Endothelial cell of umbilical vein (primary cell): ENCODE measurements around the gene PASK. TPM values are rescaled to one million over a fixed set of nuclear protein-coding genes. Genes with fewer than 3 reads are reported as not detected.
A peak's percentile ranks its signal among the peaks of the same experiment; 100 is the strongest.

ENCODE experiments used
- BruUV-seq: library from RNA; stranded (reverse); fragments of 400-500 nt; replicated peaks from 2 replicates; lab custom pipeline; 2021; lab: Mats Ljungman, UMichigan
- CTCF ChIA-PET: fragments of 300-600, 350-600 bp; sonication (Branson Sonifier 250); formaldehyde crosslinking; loops from one replicate; lab custom pipeline; 2021; ENCODE audit warnings: antibody characterized with exemption, inconsistent platforms; lab: Charles Lee
- POLR2A ChIA-PET: fragments of 300-600, 350-600 bp; sonication (Branson Sonifier 250); formaldehyde crosslinking; loops from one replicate; lab custom pipeline; 2021; ENCODE audit warnings: antibody characterized with exemption, inconsistent platforms; lab: Charles Lee
- DNase-seq: peaks from one replicate; pipeline ENCODE4 v3.0.0-alpha.2; 2011; ENCODE audit warnings: low read depth, low spot score
- FAIRE-seq: peaks from 2 replicates; lab custom pipeline; 2011; peaks lifted over from hg19 to GRCh38; lab: Jason Lieb, UNC
- H2AFZ ChIP-seq: 2 replicates; pipeline ENCODE4 v1.6.0; 2012; ENCODE audit warnings: low read depth, low read length, control low read depth, inconsistent platforms
- H3K27ac ChIP-seq: 2 replicates; pipeline ENCODE4 v1.5.1; 2011; ENCODE audit warnings: low read depth, mild to moderate bottlenecking, control low read depth, low read length, moderate library complexity; ENCODE audit not compliant: insufficient read depth
- H3K27me3 ChIP-seq, 2 experiments: 2 replicates each; pipeline versions ENCODE4 v1.6.0 to v1.6.1; 2011; ENCODE audit warnings: low read length in 2 of 2, mixed read lengths in 1 of 2; ENCODE audit not compliant: control insufficient read depth in 2 of 2, insufficient read depth in 2 of 2
- H3K36me3 ChIP-seq, 2 experiments: 2 replicates in 1 of 2; 3 replicates in 1 of 2; pipeline ENCODE4 v1.5.1; 2011; ENCODE audit warnings: low read length in 2 of 2, mild to moderate bottlenecking in 1 of 2, moderate library complexity in 1 of 2; ENCODE audit not compliant: control insufficient read depth in 2 of 2, insufficient read depth in 2 of 2; ENCODE audit errors: extremely low read depth in 1 of 2
- H3K4me1 ChIP-seq: 3 replicates; pipeline ENCODE4 v1.5.1; 2011; ENCODE audit warnings: mild to moderate bottlenecking, low read length; ENCODE audit not compliant: control insufficient read depth, insufficient read depth; ENCODE audit errors: extremely low read depth
- H3K4me2 ChIP-seq: 2 replicates; pipeline ENCODE4 v1.6.1; 2011; ENCODE audit warnings: low read length, control low read depth, mixed read lengths; ENCODE audit not compliant: insufficient read depth
- H3K4me3 ChIP-seq, 3 experiments: fragments of 200-600 bp in 1 of 3; sonication (generic), shearing (Covaris generic) in 1 of 3; replicated peaks in 1 of 3; 2 replicates each; pipeline ENCODE4 v1.5.1; 2011 to 2016; ENCODE audit warnings: control low read depth in 3 of 3, low read length in 3 of 3, mild to moderate bottlenecking in 2 of 3, inconsistent platforms in 1 of 3, low read depth in 1 of 3, moderate library complexity in 1 of 3; ENCODE audit not compliant: insufficient read depth in 1 of 3
- H3K79me2 ChIP-seq: 2 replicates; pipeline ENCODE4 v1.6.0; 2012; ENCODE audit warnings: low read length, inconsistent platforms; ENCODE audit not compliant: control insufficient read depth, insufficient read depth
- H3K9ac ChIP-seq: replicated peaks from 2 replicates; pipeline ENCODE3; 2011; ENCODE audit warnings: low read length, control low read depth; ENCODE audit not compliant: insufficient read depth; ENCODE audit errors: extremely low read depth
- H3K9me1 ChIP-seq: replicated peaks from 3 replicates; pipeline ENCODE4 v1.6.0; 2011; ENCODE audit warnings: mild to moderate bottlenecking, low read length; ENCODE audit not compliant: control insufficient read depth, insufficient read depth; ENCODE audit errors: extremely low read depth
- H3K9me3 ChIP-seq: replicated peaks from 2 replicates; pipeline ENCODE4 v1.5.1; 2012; ENCODE audit warnings: low read length, inconsistent platforms; ENCODE audit not compliant: control insufficient read depth, insufficient read depth
- H4K20me1 ChIP-seq: replicated peaks from 2 replicates; pipeline ENCODE3; 2011; ENCODE audit warnings: mild to moderate bottlenecking, low read length; ENCODE audit not compliant: control insufficient read depth, insufficient read depth; ENCODE audit errors: extremely low read depth
- CTCF ChIP-seq, 2 donors: IDR thresholded peaks; 1 replicate in 1 of 2; 2 replicates in 1 of 2; pipeline ENCODE4 v1.5.1; 2011; ENCODE audit warnings: low read length in 2 of 2, mild to moderate bottlenecking in 2 of 2, moderate library complexity in 2 of 2, control low read depth in 1 of 2, inconsistent platforms in 1 of 2, low read depth in 1 of 2; ENCODE audit not compliant: insufficient read depth in 1 of 2; ENCODE audit errors: extremely low read depth in 1 of 2
- EZH2 ChIP-seq: IDR thresholded peaks from 2 replicates; pipeline ENCODE4 v1.6.1; 2012; ENCODE audit warnings: borderline replicate concordance, low read depth, mild to moderate bottlenecking, moderate library complexity, low read length, inconsistent platforms; ENCODE audit not compliant: severe bottlenecking
- FOS ChIP-seq: IDR thresholded peaks from 2 replicates; pipeline ENCODE4 v1.6.1; 2011; ENCODE audit warnings: mild to moderate bottlenecking, low read length, moderate library complexity, borderline replicate concordance; ENCODE audit not compliant: insufficient read depth
- GATA2 ChIP-seq: IDR thresholded peaks from 2 replicates; pipeline ENCODE4 v1.7.0; 2011; ENCODE audit warnings: low read depth, mild to moderate bottlenecking, moderate library complexity, mixed read lengths, low read length; ENCODE audit not compliant: insufficient read length, insufficient read depth
- JUN ChIP-seq: IDR thresholded peaks from 2 replicates; pipeline ENCODE4 v1.6.1; 2011; ENCODE audit warnings: borderline replicate concordance, low read depth; ENCODE audit not compliant: insufficient read length, insufficient read depth
- MAX ChIP-seq: IDR thresholded peaks from 2 replicates; pipeline ENCODE4 v1.6.1; 2011; ENCODE audit not compliant: insufficient read depth, insufficient read length
- MYC ChIP-seq: IDR thresholded peaks from one replicate; pipeline ENCODE4 v1.6.1; 2011; ENCODE audit warnings: mild to moderate bottlenecking, low read depth, low read length
- POLR2A ChIP-seq: IDR thresholded peaks from 2 replicates; pipeline ENCODE4 v1.6.1; 2012; ENCODE audit warnings: low read depth, mild to moderate bottlenecking, control low read depth, low read length
- POLR2AphosphoS5 ChIP-seq: IDR thresholded peaks from 2 replicates; pipeline ENCODE4 v1.6.1; 2012; ENCODE audit warnings: low read depth, mild to moderate bottlenecking, control low read depth, low read length, moderate library complexity; ENCODE audit not compliant: insufficient read depth
- dilution Hi-C: fragments of 300-500 bp; cut with MboI; formaldehyde crosslinking; loops from one replicate; pipeline ENCODE4 v1.15.0; 2019; ENCODE audit warnings: low sequenced_read_pairs; ENCODE audit not compliant: extremely low pct_ligation_motif_present
- intact Hi-C: fragments of 100-400 bp; cut with micrococcal nuclease; formaldehyde crosslinking; loops from one replicate; pipeline ENCODE4 v1.10.0; 2022
- polyA plus RNA-seq, 4 experiments: library from polyadenylated mRNA; depleted of rRNA in 3 of 4; stranded (reverse) in 3 of 4; unstranded in 1 of 4; fragments of >200 nt; gene quantifications; 2 replicates each; pipeline versions ENCODE4 v1.2.1 to v1.2.3, GENCODE V29; 2011 to 2012; ENCODE audit warnings: missing spikeins in 1 of 4
- total RNA-seq: library from RNA; stranded (reverse); gene quantifications from 2 replicates; pipeline ENCODE4 v1.2.3, GENCODE V29; 2021

PASK gene
- total and polyA plus RNA-seq, 2 donors (not counting 3 experiments of a cell fraction or from before 2014, with no cell fraction given), result 5.7 to 17.3 TPM

- H3K4me2 ChIP-seq, result peak overlapping the region; percentile 97
- ChIA-PET POLR2A (no interaction called here), CTCF (no interaction called here)
- H3K9me1 ChIP-seq, result no peaks in the 10 kb centered on the region
- H3K9ac ChIP-seq, result no peak overlapping the region
- peak overlapping the region; percentile 72 for H3K27ac ChIP-seq
- peak overlapping the region; percentile 70 to 99 (median 84) for H3K4me3 ChIP-seq
- H4K20me1 ChIP-seq, result no peaks in the 10 kb centered on the region
- H2AFZ ChIP-seq, result peak overlapping the region; percentile 97
- TF ChIP-seq GATA2, result no peak
- no peak for TF ChIP-seq CTCF (IDR thresholded peaks at IDR 0.05; ENCODE audit: extremely low read depth in 1 of 2, insufficient read depth in 1 of 2, low read depth in 1 of 2, low read length in 2 of 2)
- no peak for TF ChIP-seq MYC
- TF ChIP-seq EZH2, result no peak
- TF ChIP-seq JUN, result no peak
- TF ChIP-seq MAX, result no peak
- TF ChIP-seq FOS, result no peak
- no peak for TF ChIP-seq POLR2AphosphoS5
- TF ChIP-seq POLR2A, result no peak
- dilution Hi-C loops (no loop called here), intact Hi-C loops (loop anchor here (2.0 to 5.0 kb wide), 2 partner anchors 112 to 119 kb away; no protein-coding TSS in a partner anchor)
- no peaks in the 10 kb centered on the region for H3K9me3 ChIP-seq
- peaks cover 12% of the 10 kb centered on the region for H3K4me1 ChIP-seq
- DNase-seq (no peak), FAIRE-seq (peak; percentile 33)
- no TSS peak for BruUV-seq
- no peaks in the 10 kb centered on the region for H3K27me3 ChIP-seq
- H3K79me2 ChIP-seq, result peaks cover 22% of the 10 kb centered on the region
- H3K36me3 ChIP-seq, result no peaks in the 10 kb centered on the region
Measured at GRCh38 chr2:241103176-241103595, 46.1 kb downstream of the PASK start.
